Keratinocyte (primary cell): Measurements from ENCODE around the gene MED23.

Source experiments
- CTCF ChIP-seq, 3 experiments: IDR thresholded peaks in 1 of 3; conservative IDR thresholded peaks in 1 of 3; optimal IDR thresholded peaks in 1 of 3; 2 replicates in 2 of 3; 3 replicates in 1 of 3; pipeline versions ENCODE3 to v1.5.1; 2011; ENCODE audit warnings: low read length in 3 of 3, mild to moderate bottlenecking in 3 of 3, moderate library complexity in 2 of 3, control low read depth in 1 of 3, inconsistent platforms in 1 of 3; ENCODE audit not compliant: insufficient read depth in 2 of 3; ENCODE audit errors: extremely low read depth in 1 of 3
- EZH2 ChIP-seq: IDR thresholded peaks from one replicate; pipeline ENCODE4 v1.6.1; 2012; ENCODE audit warnings: inconsistent platforms, mild to moderate bottlenecking, low read length, moderate library complexity

DNA sequence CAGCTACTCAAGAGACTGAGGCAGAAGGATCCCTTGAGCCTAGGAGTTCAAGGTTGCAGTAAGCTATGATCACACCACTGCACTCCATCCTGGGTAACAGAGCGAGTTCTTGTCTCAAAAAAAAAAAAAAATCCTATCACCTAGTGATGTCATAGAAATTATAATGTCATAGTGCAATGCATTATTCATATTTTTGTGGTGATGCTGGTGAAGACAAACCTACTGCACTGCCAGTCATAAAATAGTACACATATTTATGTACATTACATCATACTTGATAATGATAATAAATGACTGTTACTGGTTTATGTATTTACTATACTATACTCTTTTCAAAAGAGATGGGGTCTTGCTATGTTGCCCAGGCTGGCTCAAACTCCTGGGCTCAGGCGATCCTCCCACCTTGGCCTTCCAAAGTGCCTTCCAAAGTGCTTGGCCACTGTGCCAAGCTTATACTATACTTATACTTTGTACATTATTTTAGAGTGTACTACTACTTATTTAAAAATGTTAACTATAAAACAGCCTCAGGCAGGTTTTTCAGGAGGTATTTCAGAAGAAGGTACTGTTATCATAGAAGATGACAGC lies 35.6 kb upstream of the MED23 start:
- no peak for TF ChIP-seq CTCF (optimal IDR thresholded peaks at IDR 0.05 in 1 of 3, IDR thresholded peaks at IDR 0.05 in 1 of 3, conservative IDR thresholded peaks at IDR 0.05 in 1 of 3; ENCODE audit: extremely low read depth in 1 of 3, insufficient read depth in 2 of 3, low read length in 3 of 3)
- TF ChIP-seq EZH2 = no peak
